GM21528 (cell line): ENCODE results near the gene ROS1.
"Not testable (repeated sequence)": the region's sequence is repeated elsewhere in the genome, so short reads cannot be mapped to it uniquely, and the experiment has no call there.

Source experiments
- ATAC-seq: cut with Tn5 transposase; IDR thresholded peaks from one replicate; pipeline ENCODE4 v1.9.1; 2021; ENCODE audit warnings: mild to moderate bottlenecking, moderate library complexity; ENCODE audit not compliant: unreplicated experiment, low FRiP score

The ROS1 gene

GRCh38 chr6:117425431-117426153 is at the start of gene ROS1:
ROS1 (minus strand) TSS chr6:117425942; CDS start chr6:117425656, 286 bp downstream.
- no peak for ATAC-seq

- no peak for ATAC-seq
Observed at GRCh38 chr6:117473401-117473800, 47.7 kb upstream of the ROS1 start.

GRCh38 chr6:117472667-117473066 is 46.9 kb upstream of the ROS1 start:
- no peak for ATAC-seq

GRCh38 chr6:117469791-117470190 is 44.0 kb upstream of the ROS1 start:
- ATAC-seq, result no peak

- no peak for ATAC-seq
Observed at GRCh38 chr6:117469356-117469755, 43.6 kb upstream of the ROS1 start.

- not testable (repeated sequence) for ATAC-seq
Observed at GRCh38 chr6:117468527-117468926, 42.8 kb upstream of the ROS1 start.

- ATAC-seq, result no peak
Observed at GRCh38 chr6:117467876-117468275, 42.1 kb upstream of the ROS1 start.

GRCh38 chr6:117465691-117466090 is 39.9 kb upstream of the ROS1 start:
- no peak for ATAC-seq

- no peak for ATAC-seq
Observed at GRCh38 chr6:117464700-117465099, 39.0 kb upstream of the ROS1 start.

GRCh38 chr6:117463762-117464665 is 38.3 kb upstream of the ROS1 start:
- no peak for ATAC-seq

GRCh38 chr6:117459204-117459944 is 33.6 kb upstream of the ROS1 start:
- no peak for ATAC-seq

GRCh38 chr6:117456998-117457397 is 31.3 kb upstream of the ROS1 start:
- no peak for ATAC-seq

- ATAC-seq, result no peak
Observed at GRCh38 chr6:117456250-117456649, 30.5 kb upstream of the ROS1 start.

GRCh38 chr6:117451671-117452070 is 25.9 kb upstream of the ROS1 start:
- ATAC-seq, result no peak

- ATAC-seq, result no peak
Observed at GRCh38 chr6:117449549-117450439, 24.1 kb upstream of the ROS1 start.

GRCh38 chr6:117448732-117449485 is 23.2 kb upstream of the ROS1 start:
- ATAC-seq, result no peak

GRCh38 chr6:117448011-117448410 is 22.3 kb upstream of the ROS1 start:
- no peak for ATAC-seq

- no peak for ATAC-seq
Observed at GRCh38 chr6:117446861-117447260, 21.1 kb upstream of the ROS1 start.

- ATAC-seq, result no peak
Observed at GRCh38 chr6:117444600-117444999, 18.9 kb upstream of the ROS1 start.
